HEK293 (cell line): ENCODE results near the gene TREM2.

Experiments used
- CTCF ChIA-PET: fragments of 350-600 bp; formaldehyde crosslinking; extraction: SDS; loops from one replicate; lab custom pipeline; 2021; ENCODE audit warnings: antibody characterized with exemption; lab: Yijun Ruan, JAX
- POLR2A ChIA-PET: fragments of 300-600 bp; formaldehyde crosslinking; extraction: SDS; loops from one replicate; lab custom pipeline; 2020; ENCODE audit warnings: antibody characterized with exemption, inconsistent platforms; lab: Yijun Ruan, JAX
- H3K27ac ChIP-seq: fragments of 200-500 bp; sonication (Bioruptor generic); 2 replicates; pipeline ENCODE4 v1.5.1; 2014; ENCODE audit warnings: low read depth, low read length, control low read depth, inconsistent platforms; ENCODE audit errors: extremely low read depth
- H3K36me3 ChIP-seq, 2 experiments: fragments of 200-500 bp in 1 of 2; sonication (Bioruptor generic) in 1 of 2; 1 replicate in 1 of 2; 2 replicates in 1 of 2; pipeline ENCODE4 v1.5.1; 2014 to 2017; ENCODE audit warnings: inconsistent platforms in 2 of 2, low read length in 2 of 2; ENCODE audit not compliant: control insufficient read depth in 2 of 2, insufficient read depth in 1 of 2
- H3K4me1 ChIP-seq: fragments of 200-500 bp; sonication (Bioruptor generic); 2 replicates; pipeline ENCODE4 v1.5.1; 2014; ENCODE audit warnings: mild to moderate bottlenecking, low read length, inconsistent platforms; ENCODE audit not compliant: control insufficient read depth, insufficient read depth
- H3K4me3 ChIP-seq: 2 replicates; pipeline ENCODE4 v1.5.1; 2011; ENCODE audit warnings: low read depth, mild to moderate bottlenecking, control low read depth, low read length, moderate library complexity
- H3K9me3 ChIP-seq: fragments of 200-500 bp; sonication (Bioruptor generic); 2 replicates; pipeline ENCODE4 v1.5.1; 2014; ENCODE audit warnings: low read depth, low read length, inconsistent platforms; ENCODE audit not compliant: control insufficient read depth, insufficient read depth
- ATF2 ChIP-seq: fragments of 450-650 bp; formaldehyde crosslinking; IDR thresholded peaks from 2 replicates; pipeline ENCODE4 v1.5.1; 2016; ENCODE audit warnings: missing biosample characterization, missing genetic modification characterization, low read depth
- KLF7 ChIP-seq: fragments of 450-650 bp; formaldehyde crosslinking; IDR thresholded peaks from 2 replicates; pipeline ENCODE4 v1.5.1; 2016; ENCODE audit warnings: missing biosample characterization, missing genetic modification characterization, borderline replicate concordance
- OSR2 ChIP-seq: fragments of 450-650 bp; formaldehyde crosslinking; IDR thresholded peaks from 2 replicates; pipeline ENCODE4 v1.5.1; 2016; ENCODE audit warnings: missing biosample characterization, missing genetic modification characterization
- PRDM2 ChIP-seq: fragments of 450-650 bp; formaldehyde crosslinking; IDR thresholded peaks from 2 replicates; pipeline ENCODE4 v1.5.1; 2016; ENCODE audit warnings: missing biosample characterization, missing genetic modification characterization, borderline replicate concordance
- TRIM28 ChIP-seq: IDR thresholded peaks from 2 replicates; pipeline ENCODE4 v1.6.1; 2011; ENCODE audit warnings: low read length, control low read depth, borderline replicate concordance
- ZBTB1 ChIP-seq: fragments of 450-650 bp; formaldehyde crosslinking; IDR thresholded peaks from 2 replicates; pipeline ENCODE4 v1.5.1; 2016; ENCODE audit warnings: missing biosample characterization, missing genetic modification characterization
- ZNF157 ChIP-seq: fragments of 450-650 bp; formaldehyde crosslinking; IDR thresholded peaks from 2 replicates; pipeline ENCODE4 v1.5.1; 2016; ENCODE audit warnings: missing biosample characterization, missing genetic modification characterization
- ZNF223 ChIP-seq: fragments of 450-650 bp; formaldehyde crosslinking; IDR thresholded peaks from 2 replicates; pipeline ENCODE4 v1.5.1; 2016; ENCODE audit warnings: missing biosample characterization, missing genetic modification characterization
- ZNF23 ChIP-seq: fragments of 450-650 bp; formaldehyde crosslinking; IDR thresholded peaks from 2 replicates; pipeline ENCODE4 v1.5.1; 2016; ENCODE audit warnings: missing biosample characterization, missing genetic modification characterization, borderline replicate concordance
- ZNF24 ChIP-seq: fragments of 450-650 bp; formaldehyde crosslinking; IDR thresholded peaks from 2 replicates; pipeline ENCODE4 v1.5.1; 2016; ENCODE audit warnings: missing biosample characterization, missing genetic modification characterization
- ZNF37A ChIP-seq: fragments of 450-650 bp; IDR thresholded peaks from 2 replicates; pipeline ENCODE4 v1.5.1; 2018; ENCODE audit warnings: missing biosample characterization, missing genetic modification characterization
- ZNF398 ChIP-seq: fragments of 450-650 bp; formaldehyde crosslinking; IDR thresholded peaks from 2 replicates; pipeline ENCODE4 v1.5.1; 2017; ENCODE audit warnings: missing biosample characterization, missing genetic modification characterization
- ZNF404 ChIP-seq: fragments of 450-650 bp; formaldehyde crosslinking; IDR thresholded peaks from 2 replicates; pipeline ENCODE4 v1.5.1; 2017; ENCODE audit warnings: missing biosample characterization, missing genetic modification characterization
- ZNF558 ChIP-seq: fragments of 450-650 bp; formaldehyde crosslinking; IDR thresholded peaks from 2 replicates; pipeline ENCODE4 v1.5.1; 2016; ENCODE audit warnings: missing biosample characterization, missing genetic modification characterization
- ZNF571 ChIP-seq: fragments of 450-650 bp; formaldehyde crosslinking; IDR thresholded peaks from 2 replicates; pipeline ENCODE4 v1.5.0; 2017; ENCODE audit warnings: missing biosample characterization, missing genetic modification characterization
- ZNF596 ChIP-seq: fragments of 450-650 bp; IDR thresholded peaks from 2 replicates; pipeline ENCODE4 v1.5.0; 2018; ENCODE audit warnings: missing biosample characterization, mild to moderate bottlenecking, missing genetic modification characterization, moderate library complexity
- ZNF677 ChIP-seq: fragments of 450-650 bp; IDR thresholded peaks from 2 replicates; pipeline ENCODE4 v1.5.0; 2018; ENCODE audit warnings: missing biosample characterization, mild to moderate bottlenecking, missing genetic modification characterization, moderate library complexity
- ZNF692 ChIP-seq: fragments of 450-650 bp; formaldehyde crosslinking; IDR thresholded peaks from 2 replicates; pipeline ENCODE4 v1.5.1; 2016; ENCODE audit warnings: missing biosample characterization, missing genetic modification characterization
- ZSCAN30 ChIP-seq: fragments of 450-650 bp; IDR thresholded peaks from 2 replicates; pipeline ENCODE4 v1.5.1; 2018; ENCODE audit warnings: missing biosample characterization, mild to moderate bottlenecking, missing genetic modification characterization, moderate library complexity
- TF ChIP-seq, protein P1 (sequence below): fragments of 450-650 bp; formaldehyde crosslinking; IDR thresholded peaks from 2 replicates; pipeline ENCODE4 v1.5.1; 2016; ENCODE audit warnings: missing biosample characterization, missing genetic modification characterization

TREM2 gene

GRCh38 chr6:41175084-41175483, 12.2 kb upstream of the TREM2 start:
- TF ChIP-seq ATF2 (tag by site-specific recombination), result peak; percentile 57; the same call in 1 of the 2 replicates
- no peak for TF ChIP-seq ZNF23
- TF ChIP-seq OSR2 (tag by site-specific recombination), result no peak
- POLR2A ChIA-PET, result no interaction called here
- Histone ChIP-seq H3K9me3 (no peaks in the 10 kb centered on the region), H3K36me3 (no peaks in the 10 kb centered on the region), H3K27ac (no peak overlapping the region), H3K4me3 (no peak overlapping the region), H3K4me1 (no peaks in the 10 kb centered on the region)
- CTCF ChIA-PET, result no interaction called here

DNA sequence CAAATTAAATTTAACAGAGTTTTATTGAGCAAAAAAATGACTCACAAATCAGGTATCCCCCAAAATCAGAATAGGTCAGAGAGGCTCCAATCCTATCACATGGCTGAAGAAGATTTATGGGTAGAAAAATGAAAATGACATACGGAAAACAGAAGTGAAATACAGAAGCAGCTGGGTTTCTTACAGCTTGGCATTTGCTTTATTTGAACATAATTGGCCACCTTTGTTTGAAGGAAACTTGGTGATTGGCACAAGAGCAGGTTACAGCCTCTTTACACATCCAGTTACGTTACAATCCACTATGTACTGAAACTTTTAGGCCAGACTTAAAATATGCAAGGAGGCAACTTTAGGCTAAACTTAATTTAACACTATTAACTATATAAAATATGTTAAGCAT, 11.7 kb upstream of the TREM2 start:
- TF ChIP-seq ZNF24 (tag by site-specific recombination) (no peak), TRIM28 (no peak), ZBTB1 (no peak), ZNF677 (tag by site-specific recombination) (no peak), KLF7 (tag by site-specific recombination) (no peak), ZNF157 (no peak), ZNF398 (tag by site-specific recombination) (no peak), ZNF692 (tag by site-specific recombination) (no peak), ZNF223 (tag by site-specific recombination) (no peak)
- TF ChIP-seq, protein P1, sequence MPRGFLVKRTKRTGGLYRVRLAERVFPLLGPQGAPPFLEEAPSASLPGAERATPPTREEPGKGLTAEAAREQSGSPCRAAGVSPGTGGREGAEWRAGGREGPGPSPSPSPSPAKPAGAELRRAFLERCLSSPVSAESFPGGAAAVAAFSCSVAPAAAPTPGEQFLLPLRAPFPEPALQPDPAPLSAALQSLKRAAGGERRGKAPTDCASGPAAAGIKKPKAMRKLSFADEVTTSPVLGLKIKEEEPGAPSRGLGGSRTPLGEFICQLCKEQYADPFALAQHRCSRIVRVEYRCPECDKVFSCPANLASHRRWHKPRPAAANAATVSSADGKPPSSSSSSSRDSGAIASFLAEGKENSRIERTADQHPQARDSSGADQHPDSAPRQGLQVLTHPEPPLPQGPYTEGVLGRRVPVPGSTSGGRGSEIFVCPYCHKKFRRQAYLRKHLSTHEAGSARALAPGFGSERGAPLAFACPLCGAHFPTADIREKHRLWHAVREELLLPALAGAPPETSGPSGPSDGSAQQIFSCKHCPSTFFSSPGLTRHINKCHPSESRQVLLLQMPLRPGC (tag by site-specific recombination), result no peak
- H3K4me3 ChIP-seq, result no peak overlapping the region
- no peaks in the 10 kb centered on the region for H3K36me3 ChIP-seq
- H3K9me3 ChIP-seq, result no peaks in the 10 kb centered on the region
- POLR2A ChIA-PET, result no interaction called here
- CTCF ChIA-PET, result interaction anchor here (1.3 kb wide), 1 partner anchor 131 kb away, joined by 3 read pairs; no protein-coding TSS in a partner anchor
- no peaks in the 10 kb centered on the region for H3K4me1 ChIP-seq
- H3K27ac ChIP-seq, result no peak overlapping the region

- TF ChIP-seq ZNF596 (no peak), ZSCAN30 (tag by site-specific recombination) (no peak), ZNF404 (no peak), PRDM2 (tag by site-specific recombination) (no peak), ZNF558 (tag by site-specific recombination) (no peak), ZNF571 (no peak), ZNF37A (tag by site-specific recombination) (no peak)
- TF ChIP-seq, all 188 proteins: peak for 0
- Histone ChIP-seq H3K27ac (no peak overlapping the region), H3K36me3 (no peaks in the 10 kb centered on the region), H3K4me3 (no peak overlapping the region), H3K9me3 (no peaks in the 10 kb centered on the region), H3K4me1 (no peaks in the 10 kb centered on the region)
- ChIA-PET POLR2A (no interaction called here), CTCF (no interaction called here)
Measured at GRCh38 chr6:41171908-41172307, 9.0 kb upstream of the TREM2 start.
